Mesothelial cell of epicardium (in vitro differentiated cells): Measurements from ENCODE around the gene RTN4RL2. TPM values are rescaled to one million over a fixed set of nuclear protein-coding genes. Genes with fewer than 3 reads are reported as not detected.
A peak's percentile ranks its signal among the peaks of the same experiment; 100 is the strongest.

ENCODE experiments used
- DNase-seq, 2 experiments: peaks; one replicate each; pipeline ENCODE4 v3.0.0; 2021; ENCODE audit warnings: low spot score in 2 of 2; ENCODE audit not compliant: unreplicated experiment in 2 of 2
- H3K27ac Mint-ChIP-seq: 2 replicates; pipeline ENCODE4 v1.8.0; 2021; ENCODE audit warnings: mixed read lengths
- H3K27me3 Mint-ChIP-seq: 2 replicates; pipeline ENCODE4 v1.8.0; 2021; ENCODE audit warnings: low read depth, mixed read lengths
- H3K36me3 Mint-ChIP-seq: 2 replicates; pipeline ENCODE4 v1.8.0; 2021; ENCODE audit warnings: mixed read lengths
- H3K4me1 Mint-ChIP-seq: 2 replicates; pipeline ENCODE4 v1.8.0; 2021; ENCODE audit warnings: mixed read lengths
- H3K4me3 Mint-ChIP-seq: 2 replicates; pipeline ENCODE4 v1.8.0; 2021; ENCODE audit warnings: mild to moderate bottlenecking, moderate library complexity, mixed read lengths
- H3K9me3 Mint-ChIP-seq: 2 replicates; pipeline ENCODE4 v1.8.0; 2021; ENCODE audit warnings: mixed read lengths
- total RNA-seq: library from RNA; stranded (reverse); gene quantifications from 3 replicates; pipeline ENCODE4 v1.2.1, GENCODE V29; 2021
- TF ChIP-seq, protein P1 (sequence below): fragments of 200-600 bp; sonication (generic); IDR thresholded peaks from one replicate; pipeline ENCODE4 v1.5.0; 2021; ENCODE audit warnings: antibody characterized with exemption; ENCODE audit not compliant: unreplicated experiment

The RTN4RL2 gene
- total RNA-seq, 1 donor from 2014 or later = 0.38 TPM

DNA sequence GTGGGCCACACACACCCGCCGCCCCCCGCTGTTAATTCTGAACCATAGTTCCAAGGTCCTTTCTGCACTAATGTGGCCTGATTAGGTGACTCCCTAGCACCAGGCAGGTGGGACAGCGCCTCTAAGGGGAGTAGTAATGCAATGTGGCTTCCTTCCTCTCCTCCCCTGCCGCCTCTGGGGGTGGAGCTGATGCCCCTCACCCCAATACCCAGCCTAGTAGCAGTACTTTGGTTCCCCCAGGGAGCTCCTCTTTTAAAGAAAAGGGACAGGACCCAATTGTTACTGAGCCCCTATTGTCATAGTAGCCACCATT is 14.4 kb downstream of the RTN4RL2 start:
- H3K27me3 Mint-ChIP-seq = peaks cover 91% of the 10 kb centered on the region
- H3K27ac Mint-ChIP-seq = no peak overlapping the region
- TF ChIP-seq, protein P1, sequence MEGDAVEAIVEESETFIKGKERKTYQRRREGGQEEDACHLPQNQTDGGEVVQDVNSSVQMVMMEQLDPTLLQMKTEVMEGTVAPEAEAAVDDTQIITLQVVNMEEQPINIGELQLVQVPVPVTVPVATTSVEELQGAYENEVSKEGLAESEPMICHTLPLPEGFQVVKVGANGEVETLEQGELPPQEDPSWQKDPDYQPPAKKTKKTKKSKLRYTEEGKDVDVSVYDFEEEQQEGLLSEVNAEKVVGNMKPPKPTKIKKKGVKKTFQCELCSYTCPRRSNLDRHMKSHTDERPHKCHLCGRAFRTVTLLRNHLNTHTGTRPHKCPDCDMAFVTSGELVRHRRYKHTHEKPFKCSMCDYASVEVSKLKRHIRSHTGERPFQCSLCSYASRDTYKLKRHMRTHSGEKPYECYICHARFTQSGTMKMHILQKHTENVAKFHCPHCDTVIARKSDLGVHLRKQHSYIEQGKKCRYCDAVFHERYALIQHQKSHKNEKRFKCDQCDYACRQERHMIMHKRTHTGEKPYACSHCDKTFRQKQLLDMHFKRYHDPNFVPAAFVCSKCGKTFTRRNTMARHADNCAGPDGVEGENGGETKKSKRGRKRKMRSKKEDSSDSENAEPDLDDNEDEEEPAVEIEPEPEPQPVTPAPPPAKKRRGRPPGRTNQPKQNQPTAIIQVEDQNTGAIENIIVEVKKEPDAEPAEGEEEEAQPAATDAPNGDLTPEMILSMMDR = no peak
- H3K4me1 Mint-ChIP-seq = peaks cover 11% of the 10 kb centered on the region
- no peak for DNase-seq
- H3K36me3 Mint-ChIP-seq = no peaks in the 10 kb centered on the region
- no peaks in the 10 kb centered on the region for H3K9me3 Mint-ChIP-seq
- H3K4me3 Mint-ChIP-seq = no peak overlapping the region

DNA sequence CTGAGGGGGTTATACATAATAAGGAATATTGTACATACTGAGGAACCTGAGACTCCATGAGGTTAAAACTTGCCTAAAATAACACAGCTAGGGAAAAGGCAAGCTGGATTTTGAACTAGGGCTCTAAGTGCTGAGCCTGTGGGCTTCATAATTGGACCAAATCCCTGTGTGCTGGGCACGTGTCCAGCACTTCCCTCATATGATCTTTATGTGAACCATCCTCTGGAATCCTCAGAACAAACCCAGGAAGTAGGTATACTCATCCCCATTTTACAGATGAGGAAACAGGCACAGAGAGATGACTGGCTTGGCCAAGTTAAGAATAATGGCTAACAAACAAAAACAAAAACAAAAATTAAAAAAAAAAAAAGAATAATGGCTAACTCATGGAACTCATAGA is 14.9 kb downstream of the RTN4RL2 start:
- no peaks in the 10 kb centered on the region for H3K36me3 Mint-ChIP-seq
- no peak overlapping the region for H3K4me3 Mint-ChIP-seq
- no peak overlapping the region for H3K27ac Mint-ChIP-seq
- H3K27me3 Mint-ChIP-seq = peaks cover 90% of the 10 kb centered on the region
- H3K4me1 Mint-ChIP-seq = peaks cover 11% of the 10 kb centered on the region
- H3K9me3 Mint-ChIP-seq = no peaks in the 10 kb centered on the region
- DNase-seq = no peak
- TF ChIP-seq, protein P1 = no peak

DNA sequence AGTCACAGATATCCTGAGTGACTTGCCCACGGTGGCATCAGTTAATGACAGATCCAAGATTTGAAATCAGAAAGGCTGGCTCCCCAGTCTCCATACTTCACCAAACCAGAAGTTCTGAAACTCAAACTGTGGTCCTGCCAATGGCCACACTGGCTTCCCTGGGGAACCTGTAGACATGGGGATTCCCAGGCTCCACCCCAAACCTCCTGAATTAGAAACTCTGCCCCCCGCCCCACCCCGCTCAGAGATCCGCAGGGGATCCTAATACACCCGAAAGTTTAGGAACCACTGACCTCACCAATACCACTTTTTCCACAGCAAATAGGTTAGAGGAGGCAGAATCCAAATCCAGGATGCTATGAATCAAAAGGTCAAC is 15.3 kb downstream of the RTN4RL2 start:
- Mint-ChIP-seq H3K9me3 (no peaks in the 10 kb centered on the region), H3K27ac (no peak overlapping the region), H3K27me3 (peaks cover 92% of the 10 kb centered on the region), H3K36me3 (no peaks in the 10 kb centered on the region), H3K4me1 (peaks cover 11% of the 10 kb centered on the region), H3K4me3 (peak overlapping the region; percentile 53)
- TF ChIP-seq, protein P1 = no peak
- DNase-seq = no peak

DNA sequence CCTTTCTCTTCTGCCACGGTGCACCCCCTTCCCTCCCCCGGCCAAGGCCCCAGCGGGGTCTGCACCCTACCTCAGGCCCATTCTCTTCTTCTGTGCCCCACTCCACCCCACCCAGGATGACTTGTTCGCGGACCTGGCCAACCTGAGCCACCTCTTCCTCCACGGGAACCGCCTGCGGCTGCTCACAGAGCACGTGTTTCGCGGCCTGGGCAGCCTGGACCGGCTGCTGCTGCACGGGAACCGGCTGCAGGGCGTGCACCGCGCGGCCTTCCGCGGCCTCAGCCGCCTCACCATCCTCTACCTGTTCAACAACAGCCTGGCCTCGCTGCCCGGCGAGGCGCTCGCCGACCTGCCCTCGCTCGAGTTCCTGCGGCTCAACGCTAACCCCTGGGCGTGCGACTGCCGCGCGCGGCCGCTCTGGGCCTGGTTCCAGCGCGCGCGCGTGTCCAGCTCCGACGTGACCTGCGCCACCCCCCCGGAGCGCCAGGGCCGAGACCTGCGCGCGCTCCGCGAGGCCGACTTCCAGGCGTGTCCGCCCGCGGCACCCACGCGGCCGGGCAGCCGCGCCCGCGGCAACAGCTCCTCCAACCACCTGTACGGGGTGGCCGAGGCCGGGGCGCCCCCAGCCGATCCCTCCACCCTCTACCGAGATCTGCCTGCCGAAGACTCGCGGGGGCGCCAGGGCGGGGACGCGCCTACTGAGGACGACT is 15.9 kb downstream of the RTN4RL2 start:
- TF ChIP-seq, protein P1 = no peak
- H3K9me3 Mint-ChIP-seq = no peaks in the 10 kb centered on the region
- H3K4me1 Mint-ChIP-seq = peaks cover 11% of the 10 kb centered on the region
- DNase-seq = no peak
- H3K27ac Mint-ChIP-seq = no peak overlapping the region
- peak overlapping the region; percentile 58 for H3K4me3 Mint-ChIP-seq
- no peaks in the 10 kb centered on the region for H3K36me3 Mint-ChIP-seq
- H3K27me3 Mint-ChIP-seq = peaks cover 95% of the 10 kb centered on the region

DNA sequence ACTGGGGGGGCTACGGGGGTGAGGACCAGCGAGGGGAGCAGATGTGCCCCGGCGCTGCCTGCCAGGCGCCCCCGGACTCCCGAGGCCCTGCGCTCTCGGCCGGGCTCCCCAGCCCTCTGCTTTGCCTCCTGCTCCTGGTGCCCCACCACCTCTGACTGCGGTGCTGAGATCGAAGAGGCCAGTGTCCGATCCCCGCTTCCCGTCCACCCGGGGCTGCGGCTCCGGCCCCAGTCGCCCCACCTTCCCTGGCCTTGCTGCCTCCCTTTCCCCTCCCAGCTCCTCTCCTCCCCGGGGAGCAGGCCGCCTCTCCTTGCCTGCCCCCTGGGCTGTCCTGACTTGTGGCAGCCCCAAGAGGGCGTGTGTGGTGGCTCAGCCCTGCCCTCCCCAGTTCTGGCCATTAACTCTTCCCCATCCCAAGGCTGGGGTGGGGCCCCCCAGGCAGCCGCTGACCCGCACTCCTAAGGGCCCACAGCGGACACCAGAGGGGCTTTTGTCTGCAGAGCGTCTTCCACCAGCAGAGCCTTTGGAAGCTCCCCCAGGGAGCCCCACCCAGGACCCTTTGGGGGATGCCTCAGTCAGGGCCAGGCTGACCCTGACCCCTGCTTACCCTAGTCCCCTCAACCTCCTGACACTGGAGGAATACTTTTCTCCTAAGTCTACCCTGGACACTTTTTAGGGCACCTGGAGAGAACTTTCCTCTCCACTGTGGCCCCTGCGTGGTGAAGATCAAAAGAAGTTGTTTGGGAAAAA is 16.6 kb downstream of the RTN4RL2 start:
- H3K36me3 Mint-ChIP-seq = no peaks in the 10 kb centered on the region
- H3K27me3 Mint-ChIP-seq = peaks cover 96% of the 10 kb centered on the region
- no peaks in the 10 kb centered on the region for H3K9me3 Mint-ChIP-seq
- peaks cover 16% of the 10 kb centered on the region for H3K4me1 Mint-ChIP-seq
- peak overlapping the region; percentile 58 for H3K4me3 Mint-ChIP-seq
- TF ChIP-seq, protein P1 = no peak
- DNase-seq = no peak
- no peak overlapping the region for H3K27ac Mint-ChIP-seq
